ENCODE data around the gene TUB. TPM values are rescaled to one million over a fixed set of nuclear protein-coding genes. Genes with fewer than 3 reads are reported as not detected.

TUB gene
- total RNA-seq, 1 donor from 2014 or later: 13.5 TPM

- intact Hi-C loops (cut with DNase I): loop anchor here (5.0 kb wide), 1 partner anchor 43 kb away; the partner anchor contains the start of gene TUB
These were observed 41.3 kb upstream of the TUB start for GRCh38 chr11:8039530-8040260.

GRCh38 chr11:8040261-8040920 lies 40.6 kb upstream of the TUB start:
- no peaks in the 10 kb centered on the region for H3K27me3 ChIP-seq
- no peak overlapping the region for H3K4me3 ChIP-seq
- H3K9me3 ChIP-seq: no peaks in the 10 kb centered on the region
- peak in 1 of 2 donors; percentile 81 for DNase-seq (ENCODE audit: extremely low spot score in 2 of 2)
- H3K4me1 ChIP-seq: peaks cover 16% of the 10 kb centered on the region
- no peak overlapping the region for H3K27ac ChIP-seq
- intact Hi-C loops (cut with DNase I): no loop called here
- no peaks in the 10 kb centered on the region for H3K36me3 ChIP-seq
- TF ChIP-seq POLR2A (IDR thresholded peaks at IDR 0.05) (no peak), POLR2AphosphoS5 (IDR thresholded peaks at IDR 0.05; ENCODE audit: insufficient read depth in 1 of 2, low read depth in 1 of 2) (no peak), CTCF (IDR thresholded peaks at IDR 0.05) (no peak)

More at GRCh38 chr11:8039530-8040260, 41.3 kb upstream of the TUB start:
- Histone ChIP-seq H3K27ac (no peak overlapping the region), H3K4me3 (no peak overlapping the region), H3K27me3 (no peaks in the 10 kb centered on the region), H3K9me3 (no peaks in the 10 kb centered on the region), H3K4me1 (peaks cover 22% of the 10 kb centered on the region), H3K36me3 (no peaks in the 10 kb centered on the region)
- TF ChIP-seq POLR2A (IDR thresholded peaks at IDR 0.05) (no peak), POLR2AphosphoS5 (IDR thresholded peaks at IDR 0.05; ENCODE audit: insufficient read depth in 1 of 2, low read depth in 1 of 2) (no peak), CTCF (IDR thresholded peaks at IDR 0.05) (no peak)
- DNase-seq (ENCODE audit: extremely low spot score in 2 of 2): peak; percentile 44 to 79

- peak; percentile 69 to 79 for DNase-seq (ENCODE audit: extremely low spot score in 2 of 2)
These were observed 40.1 kb upstream of the TUB start for GRCh38 chr11:8040921-8041285.

GRCh38 chr11:8041576-8041975 lies 39.4 kb upstream of the TUB start:
- no peaks in the 10 kb centered on the region for H3K9me3 ChIP-seq
- intact Hi-C loops (cut with DNase I): no loop called here
- no peaks in the 10 kb centered on the region for H3K36me3 ChIP-seq
- H3K27ac ChIP-seq: no peak overlapping the region
- H3K4me1 ChIP-seq: peaks cover 4% of the 10 kb centered on the region
- no peak for TF ChIP-seq CTCF (IDR thresholded peaks at IDR 0.05)
- no peak for TF ChIP-seq POLR2A (IDR thresholded peaks at IDR 0.05)
- TF ChIP-seq POLR2AphosphoS5 (IDR thresholded peaks at IDR 0.05; ENCODE audit: insufficient read depth in 1 of 2, low read depth in 1 of 2): no peak
- no peak overlapping the region for H3K4me3 ChIP-seq
- DNase-seq (ENCODE audit: extremely low spot score in 2 of 2): peak in 1 of 2 donors; percentile 80
- no peaks in the 10 kb centered on the region for H3K27me3 ChIP-seq

More at GRCh38 chr11:8040921-8041285, 40.1 kb upstream of the TUB start:
- H3K9me3 ChIP-seq: no peaks in the 10 kb centered on the region
- peaks cover 10% of the 10 kb centered on the region for H3K4me1 ChIP-seq
- H3K27ac ChIP-seq: no peak overlapping the region
- H3K27me3 ChIP-seq: no peaks in the 10 kb centered on the region
- H3K4me3 ChIP-seq: no peak overlapping the region
- TF ChIP-seq POLR2A (IDR thresholded peaks at IDR 0.05): no peak
- no peak for TF ChIP-seq CTCF (IDR thresholded peaks at IDR 0.05)
- TF ChIP-seq POLR2AphosphoS5 (IDR thresholded peaks at IDR 0.05; ENCODE audit: insufficient read depth in 1 of 2, low read depth in 1 of 2): no peak
- H3K36me3 ChIP-seq: no peaks in the 10 kb centered on the region
- intact Hi-C loops (cut with DNase I): no loop called here

GRCh38 chr11:8043756-8044155 lies 37.3 kb upstream of the TUB start:
- H3K4me1 ChIP-seq: no peaks in the 10 kb centered on the region
- intact Hi-C loops (cut with DNase I): no loop called here
- no peak overlapping the region for H3K27ac ChIP-seq
- DNase-seq (ENCODE audit: extremely low spot score in 2 of 2): peak in 1 of 2 donors; percentile 10
- H3K27me3 ChIP-seq: no peaks in the 10 kb centered on the region
- H3K36me3 ChIP-seq: no peaks in the 10 kb centered on the region
- no peaks in the 10 kb centered on the region for H3K9me3 ChIP-seq
- no peak overlapping the region for H3K4me3 ChIP-seq
- no peak for TF ChIP-seq POLR2A (IDR thresholded peaks at IDR 0.05)
- TF ChIP-seq CTCF (IDR thresholded peaks at IDR 0.05): no peak
- TF ChIP-seq POLR2AphosphoS5 (IDR thresholded peaks at IDR 0.05; ENCODE audit: insufficient read depth in 1 of 2, low read depth in 1 of 2): no peak
